NCI-H510A (cell line): ENCODE measurements around the gene ASTN1.

Experiments
- DNase-seq: peaks from one replicate; lab custom pipeline; 2025; lab: John Stamatoyannopoulos, UW

Gene ASTN1

DNA sequence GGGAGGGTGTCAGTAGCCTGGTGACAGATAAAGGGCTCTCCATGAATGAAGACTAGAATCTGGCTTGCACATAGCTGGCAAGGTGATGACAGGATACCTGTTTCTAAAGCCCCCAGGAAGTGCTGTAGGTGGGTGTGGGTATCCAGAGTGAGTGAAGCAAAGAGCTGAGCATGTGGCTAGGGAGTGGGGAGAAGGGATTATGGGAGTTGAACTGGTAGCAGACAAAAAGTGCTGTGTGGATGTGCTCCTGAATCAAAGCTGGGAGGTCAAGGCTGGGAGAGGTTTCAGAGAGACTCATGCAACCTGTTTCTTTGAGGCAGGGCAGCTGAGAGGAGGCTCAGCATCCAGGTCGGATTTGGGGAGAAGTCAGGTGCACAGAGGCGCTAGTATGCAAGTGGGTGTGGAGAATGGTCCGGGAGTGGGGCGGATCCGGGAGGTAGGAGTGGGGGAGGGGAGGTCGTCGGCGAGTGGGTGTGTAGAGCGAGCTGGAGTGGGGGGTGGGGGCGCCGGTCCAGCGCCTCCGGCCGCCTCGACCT is 600 bp downstream of the ASTN1 start:
- DNase-seq = no peak

DNA sequence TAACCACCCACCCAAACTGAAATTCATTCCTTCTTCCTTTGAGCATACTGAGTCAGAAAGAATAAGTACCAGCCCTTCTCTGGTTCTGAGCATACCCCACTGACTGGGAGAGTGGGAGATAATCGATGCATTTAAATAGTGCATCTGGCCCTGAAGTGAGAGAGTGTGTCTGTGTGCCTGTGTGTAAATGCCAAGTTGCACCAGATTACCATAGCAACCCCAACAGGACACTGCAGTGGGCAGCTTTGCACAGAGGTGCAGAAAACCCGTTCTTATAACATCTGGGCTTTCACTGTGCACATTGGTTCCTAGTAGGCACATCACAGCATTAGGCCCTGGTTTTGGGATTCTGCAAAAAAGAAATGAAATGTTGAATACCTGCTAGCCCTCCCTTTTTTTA is 2.3 kb downstream of the ASTN1 start:
- DNase-seq = no peak

DNA sequence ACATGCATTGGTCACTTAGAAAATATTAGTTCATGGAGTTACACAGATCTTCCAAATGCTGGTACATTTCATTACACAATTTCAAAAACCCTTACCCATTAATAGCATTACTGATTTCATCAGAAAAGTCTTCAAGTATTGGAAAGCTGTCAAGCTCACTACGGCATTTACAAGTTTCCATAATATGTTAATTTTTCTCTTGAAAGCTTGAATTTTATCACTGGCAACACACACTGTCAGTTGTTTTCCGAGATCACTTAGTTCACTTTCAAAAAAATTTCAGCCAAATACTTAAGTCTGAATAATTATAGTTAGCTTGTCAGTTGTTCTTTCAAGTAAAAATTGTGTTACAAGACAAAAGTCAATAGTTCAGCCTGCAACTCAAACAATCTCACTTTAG is 18.0 kb downstream of the ASTN1 start:
- DNase-seq = no peak

DNA sequence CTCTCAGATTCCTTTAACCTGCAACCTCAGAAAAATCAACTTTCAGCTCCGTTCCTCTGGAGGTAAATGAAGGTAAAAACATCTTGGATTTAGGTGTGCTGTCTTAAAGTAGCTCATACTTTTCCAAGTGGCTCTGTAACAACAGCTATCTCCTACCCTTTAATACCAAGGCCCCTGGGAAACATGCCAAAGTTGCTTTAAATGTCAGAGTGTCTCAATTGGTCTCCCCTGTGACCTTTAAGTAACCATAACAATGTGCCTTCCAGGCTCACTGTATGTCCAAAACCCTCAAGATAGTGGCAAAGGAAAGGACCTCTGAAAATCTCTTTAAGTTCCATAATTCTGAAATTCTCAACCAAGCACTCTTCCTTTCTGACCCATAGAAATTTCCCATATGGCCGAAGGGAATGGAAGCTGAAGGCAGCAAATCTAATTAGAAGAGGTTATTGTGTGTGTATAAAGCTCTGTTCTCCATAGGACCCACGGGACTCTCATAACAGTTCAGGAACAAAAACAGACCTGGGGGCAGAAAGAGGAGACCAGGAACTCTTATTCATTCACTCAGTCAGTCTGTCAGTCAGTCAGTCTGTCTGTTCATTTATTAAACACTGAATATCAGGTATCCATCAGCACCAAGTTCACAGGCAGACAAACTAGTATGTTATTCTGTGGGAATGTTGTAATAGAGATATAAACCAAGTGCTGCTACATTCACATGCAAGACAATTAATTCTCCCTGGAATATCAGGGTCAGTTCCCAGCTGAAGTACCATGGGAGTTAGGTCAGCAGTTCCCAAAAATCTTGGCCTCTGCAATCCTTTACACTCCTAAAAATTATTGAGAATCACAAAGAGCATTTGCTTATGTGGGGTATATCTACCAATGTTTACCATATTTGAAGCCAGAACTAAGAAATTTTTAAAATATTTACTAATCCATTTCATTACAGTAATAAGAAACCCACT is 19.1 kb downstream of the ASTN1 start:
- no peak for DNase-seq

DNA sequence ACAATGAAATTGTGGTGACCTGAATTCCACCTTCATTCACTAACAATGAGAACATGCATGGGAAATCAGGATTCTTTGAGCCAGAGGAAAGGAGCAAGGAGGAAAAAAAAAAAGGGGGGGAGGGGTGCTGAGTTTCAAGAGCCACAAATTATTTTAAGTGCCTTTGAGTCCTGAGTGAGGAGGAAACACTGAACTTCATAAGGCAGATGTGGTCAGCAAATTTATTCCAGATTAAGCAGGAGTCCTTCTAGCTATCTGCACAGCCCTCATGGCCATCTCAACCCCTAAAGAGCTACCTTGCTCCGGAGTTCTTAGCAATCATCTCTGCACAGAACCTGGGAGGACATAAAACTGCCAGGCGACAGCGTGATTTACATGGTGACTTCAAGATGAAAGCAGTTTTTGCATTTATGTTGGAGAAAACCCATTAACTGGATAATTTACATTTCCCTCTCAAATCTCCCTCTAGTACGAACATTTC is 21.7 kb downstream of the ASTN1 start:
- no peak for DNase-seq

DNA sequence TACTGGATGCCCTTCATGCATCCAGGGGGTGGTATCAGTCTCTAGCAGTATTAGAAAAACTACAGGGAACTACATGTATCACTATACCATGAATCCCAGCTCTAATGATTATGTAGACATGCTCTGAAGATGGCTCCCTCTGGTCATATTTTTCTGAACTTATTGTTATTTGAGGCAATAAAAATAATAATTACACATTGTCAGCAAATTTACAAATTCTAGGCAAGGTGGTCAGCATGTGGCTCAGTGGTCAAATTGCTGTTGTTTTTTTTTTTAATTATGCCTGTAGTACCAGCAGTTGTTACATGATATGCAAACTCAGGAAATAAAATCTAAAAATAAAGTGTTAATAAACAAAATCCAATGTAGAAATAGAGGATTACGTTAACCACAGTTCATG is 22.5 kb downstream of the ASTN1 start:
- no peak for DNase-seq

DNA sequence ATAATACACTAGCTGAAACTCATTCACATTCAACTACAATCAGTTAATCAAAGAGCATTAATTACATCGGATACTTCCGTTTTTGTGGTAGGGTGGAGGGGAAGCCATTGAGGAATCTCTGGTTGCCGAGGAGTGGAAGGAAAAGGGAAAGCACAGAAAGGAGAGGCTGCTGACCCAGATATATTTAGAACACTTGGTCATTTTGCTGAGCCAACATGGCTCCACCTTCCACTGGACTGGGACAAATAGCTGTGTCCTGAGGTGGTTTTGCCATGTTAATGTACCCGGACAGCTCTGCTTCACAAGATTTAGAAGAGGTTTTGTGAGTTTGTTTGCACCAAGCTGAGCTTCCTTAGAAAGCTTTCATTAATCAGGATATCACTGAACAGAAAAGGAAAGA is 26.2 kb downstream of the ASTN1 start:
- DNase-seq = no peak

DNA sequence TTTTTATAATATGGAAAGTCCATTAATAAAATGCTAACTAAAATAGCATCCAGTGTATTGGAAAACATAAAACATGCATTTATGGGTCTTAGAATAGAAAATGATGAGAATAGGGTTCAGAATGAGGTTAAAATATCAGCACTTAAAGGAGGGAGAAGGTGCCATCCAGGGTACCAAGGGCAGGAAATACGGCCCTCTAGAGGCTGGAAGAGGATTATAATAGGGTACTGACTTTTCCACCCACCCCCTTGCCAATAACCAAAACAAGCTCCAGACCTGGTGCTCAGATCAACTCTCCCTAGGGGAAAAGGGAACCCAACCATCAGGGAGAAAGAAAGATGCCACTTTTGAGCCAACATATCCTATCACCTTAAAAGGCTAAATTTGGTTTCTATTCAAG is 26.7 kb downstream of the ASTN1 start:
- no peak for DNase-seq

DNA sequence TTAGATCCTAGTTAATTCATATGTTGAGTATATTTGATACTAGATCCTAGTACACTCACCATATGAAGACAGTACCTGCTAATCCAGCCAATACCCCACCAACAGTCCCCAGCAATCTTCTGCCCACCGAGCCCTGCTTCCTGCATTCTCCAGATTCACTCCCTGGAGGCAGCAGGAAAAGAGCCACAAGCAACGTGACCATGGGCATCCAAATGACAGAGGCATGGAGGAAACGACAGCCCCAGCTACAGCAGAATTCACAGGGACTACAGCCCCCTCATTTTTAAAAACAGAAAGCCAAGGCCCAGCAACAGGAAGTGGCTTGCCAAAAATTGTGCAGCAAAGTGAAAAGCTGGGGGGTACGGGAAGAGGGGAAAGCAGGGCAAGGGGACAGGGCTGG is 29.3 kb downstream of the ASTN1 start:
- no peak for DNase-seq

DNA sequence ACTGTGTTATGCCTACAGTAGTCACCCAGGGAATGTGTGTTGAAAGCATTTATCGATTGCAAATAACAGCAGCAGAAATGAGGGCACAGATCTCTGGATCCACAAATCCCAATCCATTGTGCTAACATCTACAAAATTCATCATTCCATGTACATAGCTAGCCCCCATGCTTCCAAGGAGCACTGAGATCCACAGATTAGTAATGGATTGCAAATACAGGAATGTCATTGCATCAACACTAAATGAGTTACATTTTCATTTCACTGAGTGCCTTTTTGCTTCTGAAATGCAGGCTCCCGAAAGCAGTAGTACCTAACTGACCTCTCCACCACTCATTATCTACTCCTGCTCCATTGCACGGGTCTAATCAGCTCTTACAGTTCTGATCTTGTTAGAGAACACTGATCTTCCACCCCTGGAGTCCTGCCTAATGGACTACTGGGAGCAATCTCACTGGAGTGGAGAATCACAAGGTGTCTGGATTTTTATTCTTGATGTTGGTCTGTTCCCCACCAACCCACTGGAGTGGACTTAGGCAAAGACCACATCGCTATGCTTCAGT is 30.5 kb downstream of the ASTN1 start:
- DNase-seq = no peak

DNA sequence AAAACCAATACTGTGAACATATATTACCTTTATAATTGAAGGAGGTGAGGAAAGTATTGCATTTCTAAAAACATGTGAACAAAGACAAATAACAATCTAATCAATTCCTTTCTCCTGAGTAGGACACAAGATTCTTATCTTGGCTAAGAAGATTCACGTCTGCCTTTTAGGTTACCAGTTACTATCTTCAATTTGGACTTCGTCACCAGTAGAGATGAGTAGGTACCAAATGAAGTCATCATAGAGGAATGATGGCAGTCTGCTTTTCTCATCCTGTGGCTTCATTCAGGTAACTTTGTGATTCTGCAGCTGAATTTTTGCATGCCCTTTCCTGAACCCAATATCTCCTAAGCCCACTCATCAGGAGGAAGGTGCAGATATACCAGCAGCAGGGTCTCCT is 32.4 kb downstream of the ASTN1 start:
- no peak for DNase-seq

DNA sequence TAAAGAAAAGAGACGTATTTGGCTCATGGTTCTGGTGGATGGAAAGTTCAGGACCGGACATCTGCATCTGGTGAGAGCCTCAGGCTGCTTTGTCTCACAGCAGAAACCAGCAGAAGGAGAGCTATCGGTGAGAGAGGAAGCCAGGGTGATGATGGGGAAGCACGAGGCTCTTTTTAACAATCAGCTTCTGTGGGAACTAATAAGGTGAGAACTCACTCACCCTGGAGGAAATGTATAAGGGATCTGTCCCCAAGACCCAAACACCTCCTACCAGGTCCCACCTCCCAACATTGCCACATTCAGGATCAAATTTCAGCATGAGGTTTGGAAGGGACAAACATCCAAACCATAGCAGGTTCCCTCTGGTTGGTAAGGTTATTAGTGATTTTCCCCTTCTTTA is 32.8 kb downstream of the ASTN1 start:
- DNase-seq = no peak

DNA sequence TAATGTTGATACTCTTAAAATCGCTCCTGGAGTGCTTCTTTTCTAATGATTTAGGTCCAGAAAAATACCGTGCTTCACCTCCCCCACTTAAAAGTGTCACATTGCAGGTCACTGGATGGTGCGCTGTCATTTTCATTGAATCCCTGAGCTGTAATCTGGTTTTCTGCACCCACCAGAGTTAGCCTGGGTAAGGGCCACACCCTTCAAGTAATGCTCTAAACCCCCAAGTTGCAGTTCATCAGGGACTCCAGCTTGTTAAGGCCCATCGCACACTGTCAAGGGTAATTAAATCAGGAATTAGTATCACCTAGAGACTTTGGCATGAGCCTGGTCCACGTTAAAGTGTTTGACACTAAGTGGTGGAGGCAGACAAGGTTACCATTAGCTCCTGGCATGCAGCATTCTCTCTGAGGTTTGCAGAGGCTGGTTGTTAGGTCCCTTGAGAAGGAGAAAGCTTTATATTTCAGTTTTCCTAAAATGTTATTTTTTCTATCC is 34.0 kb downstream of the ASTN1 start:
- DNase-seq = no peak

DNA sequence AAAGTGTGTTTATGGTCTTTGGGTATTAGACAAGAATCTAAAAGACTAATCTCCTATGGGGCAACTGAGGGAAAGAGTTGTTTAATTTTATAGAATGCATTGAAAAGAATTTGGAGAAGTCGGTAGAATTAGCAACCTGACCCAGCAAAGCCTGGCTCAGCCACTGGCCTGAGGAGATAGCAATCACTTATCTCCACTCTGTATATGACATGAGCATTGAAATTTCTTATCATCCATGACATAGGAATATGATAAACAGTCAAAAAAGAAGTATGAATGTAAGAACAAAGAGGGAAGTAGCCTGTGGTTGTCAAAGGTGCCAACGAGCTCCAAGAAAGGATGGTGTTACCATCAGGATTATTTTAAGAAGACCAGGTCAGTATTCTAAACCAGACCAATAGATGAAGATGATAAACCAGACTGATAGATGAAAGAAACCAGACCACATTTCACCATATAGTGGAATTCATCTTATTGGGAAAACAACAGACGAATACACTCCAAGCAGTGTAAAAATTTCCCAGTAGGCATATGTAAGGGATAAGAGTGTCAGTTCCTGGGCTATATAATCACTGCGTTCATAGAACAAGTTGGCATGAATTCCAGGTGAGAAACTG is 35.7 kb downstream of the ASTN1 start:
- no peak for DNase-seq

DNA sequence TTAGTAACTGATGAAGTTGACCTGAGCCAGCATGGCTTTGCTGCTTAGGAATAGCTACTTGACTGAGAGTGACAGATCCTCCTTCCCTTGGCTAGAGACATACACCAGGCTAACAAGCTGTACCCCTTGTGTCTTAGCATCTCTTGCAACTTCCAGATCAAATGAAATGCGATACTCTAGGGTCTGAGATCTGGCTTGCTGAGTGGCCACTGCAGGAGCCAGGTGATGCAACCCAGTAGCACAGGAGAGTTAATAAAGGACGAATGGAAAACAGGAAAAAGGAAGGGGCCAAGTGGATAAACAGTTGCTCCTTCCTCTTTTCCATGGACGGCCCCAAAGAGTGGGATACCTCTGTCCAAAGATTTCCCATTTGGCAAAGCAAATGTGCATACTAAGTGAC is 38.2 kb downstream of the ASTN1 start:
- no peak for DNase-seq

DNA sequence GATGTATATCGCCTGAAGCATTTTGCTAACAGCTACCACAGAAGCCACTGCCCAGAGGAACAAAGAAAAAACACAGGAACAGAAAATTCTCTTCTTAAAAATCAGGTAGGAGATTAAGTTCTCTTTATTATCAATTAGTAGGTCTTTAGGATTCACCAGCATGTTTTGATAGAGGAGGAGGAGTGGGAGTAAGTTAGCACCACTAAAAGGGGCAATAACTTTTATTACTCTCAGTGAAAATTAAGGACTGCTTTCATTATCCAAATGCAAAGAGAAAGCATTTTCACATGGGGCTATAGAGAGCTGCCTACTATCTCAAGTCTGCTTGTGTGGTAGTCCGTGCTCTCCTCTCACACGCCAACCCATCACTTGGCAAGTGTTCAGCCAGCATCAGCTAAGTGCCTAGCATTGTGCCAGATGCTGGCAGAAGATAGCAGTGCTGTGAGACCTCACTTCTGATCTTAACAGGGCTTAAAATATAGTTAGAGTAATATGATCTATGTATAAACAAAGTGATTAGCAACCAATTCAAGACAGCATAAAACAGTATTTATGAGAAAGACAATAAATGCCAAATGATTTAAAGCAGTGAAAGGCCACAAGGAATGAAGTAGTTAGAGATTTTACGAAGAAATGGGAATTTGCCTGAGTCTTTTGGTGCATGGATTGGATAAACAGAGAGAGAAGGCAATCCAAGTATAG is 39.8 kb downstream of the ASTN1 start:
- no peak for DNase-seq

DNA sequence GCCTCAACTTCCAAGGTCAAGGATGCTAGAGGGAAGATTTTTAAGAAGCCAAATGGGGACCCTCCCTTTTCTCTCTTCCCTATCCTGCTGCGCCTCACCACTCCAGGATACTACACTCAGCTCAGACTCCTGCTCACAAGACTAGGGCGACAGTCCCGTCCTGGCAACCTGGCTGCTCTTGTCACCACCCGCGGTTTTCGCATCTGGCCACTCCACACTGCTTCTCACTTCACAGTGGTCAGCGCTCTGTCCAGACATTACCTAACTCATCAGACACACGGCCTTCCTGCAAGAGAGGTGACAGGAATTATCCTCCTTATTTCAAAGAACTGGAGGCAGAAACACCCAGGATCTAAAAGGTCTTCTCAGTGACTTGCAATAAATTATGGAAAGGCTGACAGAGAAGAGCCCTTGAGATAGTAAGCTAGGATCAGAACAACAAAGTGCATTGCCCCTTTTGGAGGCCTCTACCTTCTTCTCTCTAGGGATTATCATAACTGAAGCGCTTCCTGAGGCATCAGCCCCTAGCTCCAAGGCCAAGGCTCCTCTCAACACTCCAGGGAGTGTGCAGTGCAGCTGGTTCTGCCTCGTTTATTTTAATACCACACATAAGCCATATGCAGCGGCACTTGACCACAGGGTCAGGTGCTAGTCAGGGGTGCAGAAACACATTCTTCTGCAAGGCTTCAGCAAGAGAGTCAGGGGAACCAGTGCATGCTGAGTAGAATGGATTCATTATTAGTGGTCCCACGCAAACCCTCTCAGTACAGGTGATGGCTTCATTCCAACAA is 41.9 kb downstream of the ASTN1 start:
- DNase-seq = peak; percentile 58

DNA sequence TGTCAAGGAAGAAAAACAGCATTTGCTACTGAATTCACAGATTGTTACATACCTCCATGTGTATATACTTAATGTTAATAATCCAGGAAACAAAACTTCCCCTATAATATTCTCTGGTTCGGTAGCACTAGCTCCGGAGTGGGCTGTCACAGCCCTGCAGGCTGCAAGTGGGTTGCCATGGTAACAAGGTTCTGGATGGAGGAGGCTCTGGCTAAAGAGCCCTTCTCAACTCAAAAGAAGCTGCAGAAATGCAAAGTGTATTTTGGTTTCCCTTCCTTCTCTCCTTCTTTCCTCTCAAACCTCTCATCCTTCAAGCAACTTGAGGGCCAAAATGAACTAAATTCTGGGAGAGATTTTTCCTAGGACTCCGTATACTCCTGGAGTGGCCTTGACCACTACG is 45.2 kb downstream of the ASTN1 start:
- no peak for DNase-seq

DNA sequence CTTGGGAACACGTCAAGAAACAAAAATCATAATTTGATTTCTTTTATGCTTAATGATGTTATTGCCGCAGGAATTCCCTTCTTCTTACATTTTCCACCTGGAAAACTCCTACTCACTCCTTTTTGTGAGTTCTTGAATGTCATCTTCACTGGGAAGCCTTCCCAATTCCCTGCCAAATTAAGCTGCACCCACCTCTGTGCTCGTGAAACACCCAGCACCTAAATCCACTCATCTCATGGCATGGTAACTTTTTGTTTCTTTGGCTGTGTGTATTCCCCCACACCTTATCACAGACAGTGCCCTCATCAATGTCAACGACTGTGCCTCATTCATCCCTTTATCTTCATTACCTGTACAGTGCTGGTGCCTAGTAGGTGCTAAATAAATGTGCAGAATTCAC is 45.6 kb downstream of the ASTN1 start:
- no peak for DNase-seq

DNA sequence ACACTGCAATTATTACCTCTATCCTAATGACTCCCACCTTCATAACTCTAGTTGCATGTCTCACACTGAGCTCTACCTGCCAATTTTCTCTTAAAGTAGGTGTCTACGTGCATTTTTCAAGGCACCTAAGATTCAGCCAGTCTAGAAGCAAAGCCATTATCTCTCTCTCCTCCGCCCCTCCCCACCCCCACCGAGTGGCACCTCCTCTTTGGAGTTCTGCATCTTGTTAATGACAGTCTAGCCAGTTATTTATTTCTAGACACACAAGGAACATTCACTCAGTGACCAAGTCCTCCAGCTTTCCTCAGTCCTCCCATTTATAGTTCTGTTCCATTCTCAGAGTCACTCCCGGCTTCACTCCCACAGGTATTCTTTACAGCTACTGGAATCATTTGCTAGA is 47.6 kb downstream of the ASTN1 start:
- DNase-seq = no peak
